HepG2 (cell line): ENCODE measurements around the gene SEMA4C. TPM values are rescaled to one million over a fixed set of nuclear protein-coding genes. Genes with fewer than 3 reads are reported as not detected.
A peak's percentile ranks its signal among the peaks of the same experiment; 100 is the strongest.

ENCODE experiments used
- ATF2 ChIP-seq: sonication (generic); formaldehyde crosslinking; IDR thresholded peaks from 2 replicates; pipeline ENCODE4 v1.4.0; 2020; ENCODE audit warnings: missing genetic modification reagents
- BRF2 ChIP-seq: sonication (generic); formaldehyde crosslinking; IDR thresholded peaks from 2 replicates; pipeline ENCODE4 v1.8.1; 2022; ENCODE audit warnings: mild to moderate bottlenecking, missing genetic modification reagents
- ELF4 ChIP-seq: sonication (generic); formaldehyde crosslinking; IDR thresholded peaks from 2 replicates; pipeline ENCODE4 v1.5.0; 2020; ENCODE audit warnings: missing genetic modification reagents, mild to moderate bottlenecking, moderate library complexity, borderline replicate concordance
- GPN1 ChIP-seq: sonication (generic); formaldehyde crosslinking; IDR thresholded peaks from 2 replicates; pipeline ENCODE4 v1.5.1; 2020; ENCODE audit warnings: missing genetic modification reagents, borderline replicate concordance
- HIVEP1 ChIP-seq: sonication (generic); formaldehyde crosslinking; IDR thresholded peaks from 2 replicates; pipeline ENCODE4 v1.4.0; 2020; ENCODE audit warnings: mild to moderate bottlenecking, missing genetic modification reagents
- HNF4G ChIP-seq, 2 experiments: sonication (generic) in 1 of 2; formaldehyde crosslinking in 1 of 2; IDR thresholded peaks; 2 replicates each; pipeline versions ENCODE4 v1.4.0 to v1.6.1; 2011 to 2020; ENCODE audit warnings: borderline replicate concordance in 2 of 2, low read depth in 2 of 2, mild to moderate bottlenecking in 2 of 2, low read length in 1 of 2, missing genetic modification reagents in 1 of 2, moderate library complexity in 1 of 2
- JARID2 ChIP-seq: sonication (generic); formaldehyde crosslinking; IDR thresholded peaks from 2 replicates; pipeline ENCODE4 v1.8.1; 2023; ENCODE audit warnings: missing genetic modification reagents, inconsistent platforms; ENCODE audit not compliant: insufficient replicate concordance
- MED8 ChIP-seq: sonication (generic); formaldehyde crosslinking; IDR thresholded peaks from 2 replicates; pipeline ENCODE4 v1.8.1; 2023; ENCODE audit warnings: mild to moderate bottlenecking, missing genetic modification reagents; ENCODE audit not compliant: insufficient replicate concordance
- MTA1 ChIP-seq: sonication (generic); formaldehyde crosslinking; IDR thresholded peaks from 2 replicates; pipeline ENCODE4 v1.4.0; 2020; ENCODE audit warnings: missing genetic modification reagents, mild to moderate bottlenecking, borderline replicate concordance
- MXD1 ChIP-seq: sonication (generic); formaldehyde crosslinking; IDR thresholded peaks from 2 replicates; pipeline ENCODE4 v1.4.0; 2020; ENCODE audit warnings: mild to moderate bottlenecking, missing genetic modification reagents
- MYC ChIP-seq: sonication (generic); formaldehyde crosslinking; IDR thresholded peaks from 2 replicates; pipeline ENCODE4 v1.9.0; 2021; ENCODE audit warnings: missing genetic modification reagents, borderline replicate concordance
- SAP130 ChIP-seq: IDR thresholded peaks from 2 replicates; pipeline ENCODE4 v1.6.1; 2016; ENCODE audit warnings: low read depth
- SKI ChIP-seq: fragments of 450-650 bp; IDR thresholded peaks from one replicate; pipeline ENCODE4 v1.6.1; 2018; ENCODE audit warnings: mild to moderate bottlenecking; ENCODE audit not compliant: partially characterized antibody
- THAP11 ChIP-seq: IDR thresholded peaks from 2 replicates; pipeline ENCODE4 v1.6.1; 2016; ENCODE audit warnings: missing biosample characterization, missing genetic modification reagents
- ZBTB26 ChIP-seq: IDR thresholded peaks from 2 replicates; pipeline ENCODE4 v1.6.1; 2016; ENCODE audit warnings: missing compliant biosample characterization, missing genetic modification reagents, borderline replicate concordance
- ZBTB33 ChIP-seq: sonication (generic); formaldehyde crosslinking; IDR thresholded peaks from 2 replicates; pipeline ENCODE4 v1.4.0; 2020; ENCODE audit warnings: missing genetic modification reagents
- ZBTB8A ChIP-seq: sonication (generic); formaldehyde crosslinking; IDR thresholded peaks from 2 replicates; pipeline ENCODE4 v1.4.0; 2020; ENCODE audit warnings: mild to moderate bottlenecking, low read depth, missing genetic modification reagents, borderline replicate concordance
- ZFX ChIP-seq: sonication (generic); formaldehyde crosslinking; IDR thresholded peaks from 2 replicates; pipeline ENCODE4 v1.4.0; 2020; ENCODE audit warnings: mild to moderate bottlenecking, low read depth, missing genetic modification reagents, moderate library complexity
- ZNF549 ChIP-seq: sonication (generic); formaldehyde crosslinking; IDR thresholded peaks from 2 replicates; pipeline ENCODE4 v1.5.0; 2020; ENCODE audit warnings: missing genetic modification reagents
- ZNF747 ChIP-seq: sonication (generic); formaldehyde crosslinking; IDR thresholded peaks from 2 replicates; pipeline ENCODE4 v1.8.1; 2023; ENCODE audit warnings: missing genetic modification reagents, mild to moderate bottlenecking, borderline replicate concordance
- polyA plus RNA-seq, 8 experiments: library from polyadenylated mRNA; depleted of rRNA in 3 of 8; stranded (reverse) in 7 of 8; unstranded in 1 of 8; fragments of >200 nt; fragmentation: Illumina TruSeq in 4 of 8; extraction: Trizol in 4 of 8; gene quantifications; 2 replicates each; pipeline versions ENCODE4 v1.2.1 to v1.2.3, GENCODE V29; 2011 to 2016; ENCODE audit warnings: low read depth in 4 of 8, missing spikeins in 1 of 8, mixed read lengths in 1 of 8; ENCODE audit not compliant: insufficient read depth in 1 of 8
- total RNA-seq, 5 experiments: library from RNA; depleted of rRNA; stranded (reverse); fragments of >200 nt; fragmentation: Illumina TruSeq; extraction: Trizol; gene quantifications; 2 replicates each; pipeline ENCODE4 v1.2.3, GENCODE V29; 2016; ENCODE audit warnings: low read depth in 1 of 5

The SEMA4C gene
- total and polyA plus RNA-seq, 2 of the 13 experiments (the other 11 are each of a cell fraction or from before 2014, with no cell fraction given) = 25.9 to 46.6 TPM

GRCh38 chr2:96868555-96869280, 1.2 kb downstream of the SEMA4C start (continued):
- TF ChIP-seq ZBTB33 (CRISPR knock-in tag) (peak; percentile 5; the same call in 1 of the 2 replicates), ATF2 (CRISPR knock-in tag) (peak; percentile 14; the same call in 1 of the 2 replicates), MED8 (CRISPR knock-in tag) (peak; percentile 73), GPN1 (no peak), MXD1 (CRISPR knock-in tag) (peak; percentile 4), JARID2 (CRISPR knock-in tag) (no peak), BRF2 (CRISPR knock-in tag) (no peak), HNF4G (IDR thresholded peaks at IDR 0.05; ENCODE audit: borderline replicate concordance, low read depth, low read length) (no peak), HNF4G (CRISPR knock-in tag; IDR thresholded peaks at IDR 0.05; ENCODE audit: borderline replicate concordance, low read depth) (peak; percentile 33; the same call in 1 of the 2 replicates), ZBTB8A (peak; percentile 28; the same call in 1 of the 2 replicates), THAP11 (peak; percentile 75), ZNF747 (CRISPR knock-in tag) (peak; percentile 59; the same call in 1 of the 2 replicates), SAP130 (peak; percentile 93), ZBTB26 (CRISPR knock-in tag) (peak; percentile 44; the same call in 1 of the 2 replicates), ELF4 (CRISPR knock-in tag) (peak; percentile 51; the same call in 1 of the 2 replicates), ZNF549 (CRISPR knock-in tag) (no peak), SKI (peak; percentile 18), ZFX (CRISPR knock-in tag) (peak; percentile 96), MYC (CRISPR knock-in tag) (peak; percentile 73), MTA1 (CRISPR knock-in tag) (peak; percentile 52; the same call in 1 of the 2 replicates), HIVEP1 (CRISPR knock-in tag) (peak; percentile 87)
